Measurements from ENCODE around the gene GALNT10.

The GALNT10 gene

DNA sequence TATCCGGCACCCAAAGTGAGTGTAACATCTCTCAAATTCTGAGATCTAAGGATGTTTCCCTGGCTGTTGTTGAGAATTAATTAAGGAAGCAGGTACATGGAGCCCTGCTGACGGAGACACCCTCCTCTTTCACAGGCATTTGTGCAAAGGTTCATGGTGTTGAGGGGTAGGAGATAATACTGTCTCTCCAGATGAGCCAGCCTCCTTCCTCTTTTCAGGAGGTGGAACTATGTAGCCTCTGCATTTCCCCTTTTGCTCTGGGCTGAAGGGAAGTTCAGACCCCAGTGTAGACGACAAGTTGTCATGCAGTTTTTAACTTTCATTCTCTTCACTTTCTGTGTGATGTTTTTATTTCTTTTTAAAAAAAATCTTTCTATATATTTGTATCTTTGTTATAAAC, 107.5 kb downstream of the GALNT10 start:
- DNase-seq, result no peak

DNA sequence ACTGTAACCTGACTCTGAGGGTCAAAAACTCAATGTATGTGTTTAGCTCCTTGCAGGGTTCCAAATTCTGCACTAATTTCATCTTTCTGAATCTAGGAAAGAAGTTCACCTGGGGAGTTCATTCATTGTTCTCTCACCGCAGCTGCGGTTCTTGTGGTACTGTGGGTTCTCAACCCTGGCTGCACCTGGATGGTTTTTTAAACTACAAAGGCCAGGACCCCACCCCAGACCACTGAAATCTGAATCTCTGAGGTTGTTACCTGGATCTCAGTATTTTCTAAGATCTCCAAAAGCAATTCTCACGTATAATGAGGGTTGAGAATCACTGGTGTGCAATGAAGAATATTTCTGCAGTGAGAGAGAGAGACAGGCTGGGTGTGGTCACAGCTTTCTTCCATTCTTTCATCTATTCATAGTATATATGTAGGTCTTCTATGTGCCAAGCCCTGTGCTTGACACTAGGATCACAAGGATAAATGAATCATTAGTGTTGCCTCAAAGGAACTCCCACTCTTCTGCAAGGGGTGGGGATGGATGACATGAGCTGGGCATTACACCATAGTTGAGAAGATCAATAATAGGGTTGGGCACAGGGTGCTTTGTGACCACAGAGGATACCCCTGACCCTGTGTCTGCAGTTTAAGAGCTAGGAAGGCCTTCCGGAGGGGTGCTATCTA, 109.8 kb downstream of the GALNT10 start:
- no peak for DNase-seq

GRCh38 chr5:154301726-154302125, 111.2 kb downstream of the GALNT10 start:
- no peak for DNase-seq

DNA sequence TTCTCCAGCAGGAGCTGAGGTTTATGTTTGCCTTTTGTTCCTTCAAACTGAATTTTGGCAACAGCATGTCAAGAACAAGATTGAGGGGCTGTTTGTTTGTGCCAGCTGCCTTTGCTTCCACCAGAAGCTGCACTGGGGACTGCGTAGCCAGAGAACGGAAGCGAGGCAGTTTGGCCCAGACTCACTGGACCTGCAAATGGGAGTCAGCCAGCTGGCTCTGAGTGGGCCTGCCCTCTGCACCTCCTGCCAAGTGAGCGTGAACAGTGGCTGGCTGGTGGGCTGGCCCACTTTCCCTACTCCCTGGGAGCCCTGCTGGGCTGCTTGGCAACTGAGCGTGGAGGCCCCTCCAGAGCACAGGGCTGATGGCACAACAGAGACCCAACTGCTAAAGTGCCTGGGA, 111.6 kb downstream of the GALNT10 start:
- DNase-seq, result no peak

- DNase-seq, result no peak
These were observed 112.6 kb downstream of the GALNT10 start for GRCh38 chr5:154303133-154303532.

- DNase-seq, result peak; percentile 87
These were observed 118.2 kb downstream of the GALNT10 start for GRCh38 chr5:154308443-154309370.

- DNase-seq, result peak; percentile 75
These were observed 118.8 kb downstream of the GALNT10 start for GRCh38 chr5:154309371-154309745.

GRCh38 chr5:154309805-154310204, 119.3 kb downstream of the GALNT10 start:
- no peak for DNase-seq

- DNase-seq, result no peak
These were observed 120.8 kb downstream of the GALNT10 start for GRCh38 chr5:154311362-154311761.

- no peak for DNase-seq
These were observed 121.5 kb downstream of the GALNT10 start for GRCh38 chr5:154312000-154312399.

DNA sequence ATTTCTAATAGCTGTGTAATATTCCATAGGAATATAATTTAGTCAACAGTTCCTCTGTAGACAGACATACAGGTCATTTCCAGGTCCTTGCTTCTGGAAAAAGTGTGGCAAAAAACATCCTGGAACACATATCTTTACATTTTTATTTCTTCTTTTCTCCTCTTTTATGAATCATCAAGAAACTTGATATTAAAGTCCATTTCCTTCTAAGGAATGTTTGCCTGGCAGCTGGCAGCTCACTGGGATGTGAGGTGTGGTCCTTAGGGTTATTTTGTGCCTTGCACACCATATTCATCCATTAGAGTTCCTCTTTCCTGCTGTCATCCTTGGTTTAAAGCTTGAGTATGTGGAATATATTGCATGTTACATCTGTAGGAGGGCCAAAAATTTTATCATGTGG, 122.0 kb downstream of the GALNT10 start:
- peak; percentile 51 for DNase-seq

GRCh38 chr5:154313360-154314017, 123.0 kb downstream of the GALNT10 start:
- DNase-seq, result no peak

DNA sequence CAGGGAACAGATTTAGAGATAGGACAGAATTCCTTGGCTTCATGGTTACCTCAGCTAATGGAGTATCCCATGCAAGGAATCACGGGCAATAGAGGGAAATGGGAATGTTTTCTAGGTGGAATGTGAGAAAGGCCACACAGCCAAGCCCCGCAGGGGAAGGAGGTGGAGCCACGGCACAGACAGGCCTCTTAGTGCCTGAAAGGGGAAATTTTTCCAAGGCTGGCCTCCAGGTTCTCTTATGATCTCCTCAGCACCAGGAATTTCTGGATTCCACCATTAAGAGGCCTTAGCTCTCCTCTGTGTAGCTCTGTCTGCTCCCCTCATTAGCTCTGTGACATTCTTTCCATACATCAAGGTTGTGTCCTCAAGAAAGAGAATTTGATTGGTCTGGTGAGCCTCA, 124.7 kb downstream of the GALNT10 start:
- DNase-seq, result no peak

DNA sequence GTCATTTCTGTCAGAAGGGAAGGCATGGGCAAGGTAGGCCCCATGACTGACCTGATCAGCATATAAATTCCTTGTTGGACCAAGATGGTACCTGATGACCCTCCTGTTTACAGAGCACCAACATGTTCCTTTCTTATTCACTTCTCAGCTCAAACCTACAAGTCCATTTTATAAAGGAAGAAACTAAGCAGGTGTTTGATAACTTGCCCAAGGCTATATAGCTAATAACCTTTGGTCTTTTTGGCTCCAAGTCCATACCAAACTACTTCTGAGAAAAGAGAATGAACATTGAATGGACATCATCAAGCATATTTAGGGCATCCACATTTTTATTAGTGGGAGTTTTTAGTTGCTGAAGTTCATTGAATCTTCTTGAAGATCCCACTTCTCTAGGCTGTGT, 125.2 kb downstream of the GALNT10 start:
- DNase-seq, result no peak

DNA sequence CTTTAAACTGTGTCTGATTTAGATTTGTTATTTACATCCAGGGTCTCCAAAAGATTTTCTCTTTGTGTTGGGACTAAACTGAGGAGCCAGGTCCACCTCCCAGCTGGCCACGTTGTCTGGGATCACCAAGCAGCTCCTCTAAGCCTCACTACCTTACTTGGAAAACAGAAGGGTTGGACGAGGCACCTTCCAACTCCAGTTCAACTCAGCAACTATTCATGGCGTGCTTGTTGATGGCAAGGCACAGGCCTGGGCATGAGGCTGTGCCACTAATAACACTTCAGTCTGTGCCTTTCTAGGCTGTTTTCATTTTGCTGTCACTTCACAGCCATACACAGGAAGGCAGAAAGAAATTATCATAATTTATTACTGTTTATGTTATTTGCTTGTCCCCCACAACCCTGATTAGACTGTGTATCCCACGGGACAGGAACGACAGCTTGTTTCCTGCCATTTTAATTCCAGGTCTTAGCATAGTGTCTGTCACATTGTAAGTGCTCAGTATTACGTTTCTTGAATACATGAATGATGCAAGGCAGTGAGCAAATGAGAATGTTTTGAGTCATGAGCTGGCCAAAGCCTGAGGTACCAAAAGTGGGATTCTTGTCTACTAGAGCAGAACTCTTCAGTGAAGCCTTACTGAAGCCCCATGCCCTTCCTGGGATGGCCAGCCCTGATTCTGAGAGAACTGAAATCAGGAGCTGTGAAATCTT, 125.8 kb downstream of the GALNT10 start:
- DNase-seq, result no peak

GRCh38 chr5:154317916-154318315, 127.4 kb downstream of the GALNT10 start:
- DNase-seq, result no peak

DNA sequence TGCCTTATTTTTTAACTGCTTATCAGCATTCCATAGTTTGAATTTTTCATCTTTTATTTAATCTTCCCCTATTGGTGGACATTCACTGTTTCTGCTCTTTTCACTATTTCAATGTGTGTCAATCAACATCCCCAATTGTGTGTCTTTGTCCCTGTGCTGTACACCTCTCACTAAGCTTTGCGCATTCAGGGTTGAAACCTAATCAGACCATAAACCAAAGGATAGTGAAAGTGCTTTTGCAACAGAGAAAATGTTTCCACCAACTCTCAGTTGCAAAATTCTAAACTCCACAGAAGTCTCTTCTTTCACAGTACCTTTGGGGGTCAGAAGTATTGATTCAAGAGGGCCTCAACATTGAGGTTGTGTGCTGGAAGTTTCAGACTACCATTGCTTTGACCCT, 128.2 kb downstream of the GALNT10 start:
- no peak for DNase-seq

DNA sequence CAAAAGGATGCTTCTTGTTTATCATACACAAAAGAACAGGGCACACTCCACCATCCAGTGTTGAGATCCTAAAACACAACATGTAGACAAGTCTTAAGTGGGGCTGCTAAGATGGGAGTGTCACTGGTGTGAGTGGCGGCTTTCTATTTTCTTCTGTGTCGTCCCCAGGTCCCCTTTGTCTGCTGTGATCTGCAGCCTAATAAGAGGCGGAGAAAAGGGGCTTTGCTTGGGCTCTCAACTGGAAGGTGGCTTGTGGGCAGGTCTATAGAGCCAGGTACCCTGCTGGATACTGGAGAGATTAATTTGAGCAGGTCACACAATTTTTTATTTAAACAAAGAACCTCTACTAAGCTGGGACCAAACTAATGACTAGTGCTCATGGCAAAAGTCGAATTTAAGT, 129.2 kb downstream of the GALNT10 start:
- no peak for DNase-seq

- DNase-seq, result no peak
These were observed 129.9 kb downstream of the GALNT10 start for GRCh38 chr5:154320224-154321089.

DNA sequence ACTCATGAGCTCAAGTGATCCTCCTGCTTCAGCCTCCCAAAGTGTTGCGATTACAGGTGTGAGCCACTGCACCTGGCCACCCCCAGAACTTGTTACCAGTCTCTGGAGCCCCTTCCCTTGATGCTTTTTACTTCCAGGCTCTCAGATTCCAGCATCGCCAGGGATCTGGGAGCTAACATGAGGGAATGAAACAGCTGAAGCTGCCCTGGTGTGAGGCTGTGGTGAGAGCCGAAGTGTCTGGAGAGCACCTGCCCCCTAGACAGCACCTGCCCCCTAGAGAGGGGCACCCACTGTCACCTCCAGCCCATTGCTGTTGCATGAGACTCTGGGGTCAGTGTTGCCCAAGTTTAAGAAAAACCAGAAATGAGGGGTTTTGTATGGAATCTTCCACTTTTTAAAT, 131.0 kb downstream of the GALNT10 start:
- DNase-seq, result no peak

DNA sequence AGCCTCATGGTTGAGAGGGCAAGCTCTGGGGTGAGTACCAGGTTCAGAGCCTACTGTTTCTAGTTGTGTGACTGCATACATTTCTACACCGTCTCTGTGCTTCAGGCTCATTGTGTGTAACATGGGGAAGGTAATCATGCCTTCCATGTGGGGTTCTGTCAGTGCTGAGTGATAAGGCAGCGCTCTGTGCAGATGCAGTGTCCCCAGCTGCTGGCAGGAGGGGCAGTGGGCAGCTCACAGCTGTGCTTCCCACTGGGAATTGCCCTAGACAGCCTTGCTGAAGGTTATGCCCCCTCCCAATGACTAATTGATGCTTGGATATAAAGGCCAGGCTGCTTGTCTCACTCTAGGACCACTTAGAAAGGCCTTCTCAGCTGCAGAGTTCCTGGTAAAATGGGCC, 133.5 kb downstream of the GALNT10 start:
- DNase-seq, result no peak

DNA sequence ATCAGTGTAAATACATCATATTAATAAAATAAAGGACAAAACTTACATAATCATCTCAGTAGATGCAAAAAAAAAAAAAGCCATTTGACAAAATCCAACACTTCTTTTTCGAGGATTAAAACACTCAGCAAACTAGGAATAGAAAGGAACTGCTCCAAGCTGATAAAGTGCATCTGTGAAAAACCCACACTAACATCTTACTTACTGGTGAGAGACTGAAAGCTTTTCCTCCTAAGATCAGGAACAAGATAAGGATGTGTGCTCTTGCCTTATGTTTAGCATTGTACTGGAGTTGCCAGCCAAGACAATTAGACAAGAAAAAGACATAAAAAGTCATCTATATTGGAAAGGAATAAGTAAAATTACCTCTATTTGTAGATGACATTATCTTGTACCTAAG, 135.0 kb downstream of the GALNT10 start:
- no peak for DNase-seq
